ENCODE data around the gene FIGNL1.
"Not testable (repeated sequence)": the region's sequence is repeated elsewhere in the genome, so short reads cannot be mapped to it uniquely, and the experiment has no call there.

Gene FIGNL1

GRCh38 chr7:50459183-50459582 is 9.0 kb upstream of the FIGNL1 start:
- not testable (repeated sequence) for H2BK12ac ChIP-seq (ENCODE audit: low read length in 2 of 2); H3K4me3 ChIP-seq (ENCODE audit: insufficient read depth in 1 of 2, low read depth in 1 of 2, low read length in 2 of 2); DNase-seq; H3K79me1 ChIP-seq (replicated peaks; ENCODE audit: low read length, poor library complexity, severe bottlenecking); H2BK120ac ChIP-seq (ENCODE audit: low read depth, low read length); H4K91ac ChIP-seq (ENCODE audit: low read length); H3K9ac ChIP-seq (ENCODE audit: low read length); H3K27ac ChIP-seq (ENCODE audit: low read length, poor library complexity, severe bottlenecking); H3K18ac ChIP-seq (ENCODE audit: low read depth in 1 of 2, low read length in 2 of 2); H2AFZ ChIP-seq (ENCODE audit: low read depth, low read length); H2AK5ac ChIP-seq (ENCODE audit: low read length, severe bottlenecking); H3K4me1 ChIP-seq (ENCODE audit: control insufficient read depth, insufficient read depth, low read depth, low read length); H3K36me3 ChIP-seq (ENCODE audit: control insufficient read depth in 1 of 2, insufficient read depth in 2 of 2, low read depth in 1 of 2, low read length in 2 of 2); H3K23ac ChIP-seq (ENCODE audit: low read length in 2 of 2); H3K4ac ChIP-seq (ENCODE audit: low read depth in 1 of 2, low read length in 2 of 2); H2BK15ac ChIP-seq (ENCODE audit: low read depth, poor library complexity, severe bottlenecking); H4K8ac ChIP-seq (ENCODE audit: low read length); H2BK5ac ChIP-seq (ENCODE audit: low read depth, low read length, poor library complexity, severe bottlenecking); H3K4me2 ChIP-seq (ENCODE audit: low read length, poor library complexity, severe bottlenecking); H3K14ac ChIP-seq (ENCODE audit: low read length in 2 of 2); H3K9me3 ChIP-seq (ENCODE audit: control insufficient read depth, low read length)
- 98% methylated on average over 17 of the region's 27 CpGs for WGBS
- H3K27me3 ChIP-seq (ENCODE audit: control insufficient read depth in 1 of 2, insufficient read depth in 1 of 2, low read length in 2 of 2), result peaks cover 31 to 36% of the 10 kb centered on the region in 2 experiments

- H3K9me3 ChIP-seq (ENCODE audit: control insufficient read depth, low read length); H3K4ac ChIP-seq (ENCODE audit: low read depth in 1 of 2, low read length in 2 of 2); DNase-seq; H3K23ac ChIP-seq (ENCODE audit: low read length in 2 of 2); H3K36me3 ChIP-seq (ENCODE audit: control insufficient read depth in 1 of 2, insufficient read depth in 2 of 2, low read depth in 1 of 2, low read length in 2 of 2); H3K4me1 ChIP-seq (ENCODE audit: control insufficient read depth, insufficient read depth, low read depth, low read length); H2AK5ac ChIP-seq (ENCODE audit: low read length, severe bottlenecking); H3K18ac ChIP-seq (ENCODE audit: low read depth in 1 of 2, low read length in 2 of 2); H4K8ac ChIP-seq (ENCODE audit: low read length); H2BK5ac ChIP-seq (ENCODE audit: low read depth, low read length, poor library complexity, severe bottlenecking); H2AFZ ChIP-seq (ENCODE audit: low read depth, low read length); H2BK120ac ChIP-seq (ENCODE audit: low read depth, low read length); H2BK15ac ChIP-seq (ENCODE audit: low read depth, poor library complexity, severe bottlenecking); H3K4me3 ChIP-seq (ENCODE audit: insufficient read depth in 1 of 2, low read depth in 1 of 2, low read length in 2 of 2); H3K9ac ChIP-seq (ENCODE audit: low read length); H4K91ac ChIP-seq (ENCODE audit: low read length); H3K27ac ChIP-seq (ENCODE audit: low read length, poor library complexity, severe bottlenecking); H3K79me1 ChIP-seq (replicated peaks; ENCODE audit: low read length, poor library complexity, severe bottlenecking); H2BK12ac ChIP-seq (ENCODE audit: low read length in 2 of 2); H3K4me2 ChIP-seq (ENCODE audit: low read length, poor library complexity, severe bottlenecking); H3K14ac ChIP-seq (ENCODE audit: low read length in 2 of 2): not testable (repeated sequence)
- WGBS, result no CpG with 5 or more reads among the region's 4 CpGs
- H3K27me3 ChIP-seq (ENCODE audit: control insufficient read depth in 1 of 2, insufficient read depth in 1 of 2, low read length in 2 of 2), result peaks cover 33 to 36% of the 10 kb centered on the region in 2 experiments
Observed at GRCh38 chr7:50458651-50459050, 8.5 kb upstream of the FIGNL1 start.

- Histone ChIP-seq H3K23ac (ENCODE audit: low read length in 2 of 2) (no peak overlapping the region), H3K9ac (ENCODE audit: low read length) (no peak overlapping the region), H3K9me3 (ENCODE audit: control insufficient read depth, low read length) (no peaks in the 10 kb centered on the region), H3K18ac (ENCODE audit: low read depth in 1 of 2, low read length in 2 of 2) (no peak overlapping the region), H3K4ac (ENCODE audit: low read depth in 1 of 2, low read length in 2 of 2) (no peak overlapping the region), H3K4me3 (ENCODE audit: insufficient read depth in 1 of 2, low read depth in 1 of 2, low read length in 2 of 2) (no peak overlapping the region), H4K91ac (ENCODE audit: low read length) (no peak overlapping the region), H3K27ac (ENCODE audit: low read length, poor library complexity, severe bottlenecking) (no peak overlapping the region), H2BK12ac (ENCODE audit: low read length in 2 of 2) (no peak overlapping the region), H3K27me3 (ENCODE audit: control insufficient read depth in 1 of 2, insufficient read depth in 1 of 2, low read length in 2 of 2) (peaks cover 37 to 39% of the 10 kb centered on the region in 2 experiments), H3K4me2 (ENCODE audit: low read length, poor library complexity, severe bottlenecking) (no peak overlapping the region), H2AFZ (ENCODE audit: low read depth, low read length) (no peak overlapping the region), H3K4me1 (ENCODE audit: control insufficient read depth, insufficient read depth, low read depth, low read length) (no peaks in the 10 kb centered on the region), H4K8ac (ENCODE audit: low read length) (no peak overlapping the region), H3K14ac (ENCODE audit: low read length in 2 of 2) (no peak overlapping the region), H2BK5ac (ENCODE audit: low read depth, low read length, poor library complexity, severe bottlenecking) (no peak overlapping the region), H3K36me3 (ENCODE audit: control insufficient read depth in 1 of 2, insufficient read depth in 2 of 2, low read depth in 1 of 2, low read length in 2 of 2) (no peaks in the 10 kb centered on the region), H3K79me1 (replicated peaks; ENCODE audit: low read length, poor library complexity, severe bottlenecking) (no peaks in the 10 kb centered on the region), H2BK120ac (ENCODE audit: low read depth, low read length) (no peak overlapping the region), H2AK5ac (ENCODE audit: low read length, severe bottlenecking) (no peak overlapping the region), H2BK15ac (ENCODE audit: low read depth, poor library complexity, severe bottlenecking) (no peak overlapping the region)
- 95% methylated on average over 1 of the region's 3 CpGs for WGBS
- no peak for DNase-seq
Observed at GRCh38 chr7:50456371-50457123, 6.4 kb upstream of the FIGNL1 start.

- Histone ChIP-seq H4K8ac (ENCODE audit: low read length) (no peak overlapping the region), H3K23ac (ENCODE audit: low read length in 2 of 2) (no peak overlapping the region), H2BK5ac (ENCODE audit: low read depth, low read length, poor library complexity, severe bottlenecking) (no peak overlapping the region), H3K4ac (ENCODE audit: low read depth in 1 of 2, low read length in 2 of 2) (no peak overlapping the region), H4K91ac (ENCODE audit: low read length) (no peak overlapping the region), H3K79me1 (replicated peaks; ENCODE audit: low read length, poor library complexity, severe bottlenecking) (no peaks in the 10 kb centered on the region), H2AFZ (ENCODE audit: low read depth, low read length) (no peak overlapping the region), H3K18ac (ENCODE audit: low read depth in 1 of 2, low read length in 2 of 2) (no peak overlapping the region), H3K14ac (ENCODE audit: low read length in 2 of 2) (no peak overlapping the region), H3K9ac (ENCODE audit: low read length) (no peak overlapping the region), H2AK5ac (ENCODE audit: low read length, severe bottlenecking) (no peak overlapping the region), H3K27me3 (ENCODE audit: control insufficient read depth in 1 of 2, insufficient read depth in 1 of 2, low read length in 2 of 2) (peaks cover 37 to 39% of the 10 kb centered on the region in 2 experiments), H3K4me3 (ENCODE audit: insufficient read depth in 1 of 2, low read depth in 1 of 2, low read length in 2 of 2) (no peak overlapping the region), H3K27ac (ENCODE audit: low read length, poor library complexity, severe bottlenecking) (no peak overlapping the region), H3K4me2 (ENCODE audit: low read length, poor library complexity, severe bottlenecking) (no peak overlapping the region), H2BK120ac (ENCODE audit: low read depth, low read length) (no peak overlapping the region), H3K36me3 (ENCODE audit: control insufficient read depth in 1 of 2, insufficient read depth in 2 of 2, low read depth in 1 of 2, low read length in 2 of 2) (no peaks in the 10 kb centered on the region), H2BK12ac (ENCODE audit: low read length in 2 of 2) (no peak overlapping the region), H3K9me3 (ENCODE audit: control insufficient read depth, low read length) (no peaks in the 10 kb centered on the region), H3K4me1 (ENCODE audit: control insufficient read depth, insufficient read depth, low read depth, low read length) (peaks cover 2% of the 10 kb centered on the region), H2BK15ac (ENCODE audit: low read depth, poor library complexity, severe bottlenecking) (no peak overlapping the region)
- no peak for DNase-seq
Observed at GRCh38 chr7:50455658-50456057, 5.5 kb upstream of the FIGNL1 start.
